Measurements from ENCODE around the gene MAP3K20.

MAP3K20 gene

DNA sequence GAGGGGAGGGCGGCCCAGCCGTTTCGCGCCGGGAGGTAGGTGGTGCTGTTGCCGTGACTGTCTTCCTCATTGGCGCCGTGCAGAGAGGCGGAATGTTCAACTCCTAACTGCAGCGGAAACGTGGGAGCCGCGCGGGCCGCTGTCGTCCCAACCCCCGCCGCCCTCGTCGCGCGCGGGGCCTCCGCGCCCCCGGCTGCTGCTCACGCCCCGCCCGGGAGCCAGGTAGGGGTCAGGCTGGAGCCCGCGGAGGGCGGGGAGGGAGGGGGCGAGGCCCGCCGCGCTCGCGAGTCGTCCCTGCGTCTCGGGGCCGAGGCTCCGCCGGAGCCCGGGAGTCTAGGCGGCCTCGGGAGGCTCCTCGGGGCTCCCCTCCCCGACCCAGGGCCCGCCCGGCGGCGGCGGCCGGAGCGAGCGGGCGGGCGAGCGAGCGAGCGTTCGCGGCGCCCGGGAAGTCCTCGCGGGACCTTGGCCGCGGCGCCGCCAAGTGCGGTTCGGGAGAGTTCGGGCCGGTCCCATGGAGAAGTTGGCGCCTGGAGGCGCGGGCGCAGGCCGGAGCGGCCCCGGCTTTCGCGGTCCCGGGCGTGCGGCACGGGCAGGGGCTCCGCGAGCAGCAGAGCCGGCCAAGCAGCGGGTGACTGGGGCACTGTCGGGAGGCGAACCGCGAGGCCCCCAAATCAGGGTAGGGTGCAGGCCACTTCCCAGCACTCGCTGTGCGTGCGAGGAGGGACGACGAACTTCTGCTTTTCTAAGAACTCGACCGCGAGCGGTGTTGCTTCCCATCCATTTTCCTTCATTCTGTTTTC lies at the start of gene MAP3K20:
TSS of gene MAP3K20 (plus strand) at position 66 of the 800 bp plus-strand sequence. CDS start 15,186 bp downstream, outside the sequence.
- Histone ChIP-seq H3K27me3 (ENCODE audit: insufficient read depth, low read length, poor library complexity) (no peaks in the 10 kb centered on the region), H3K79me2 (ENCODE audit: insufficient read depth, low read length) (peaks cover 47% of the 10 kb centered on the region), H2AFZ (ENCODE audit: low read depth, low read length) (peak within 1 kb of the TSS; percentile 89), H3K36me3 (ENCODE audit: insufficient read depth, low read length) (no peaks in the 10 kb centered on the region), H3K4me1 (ENCODE audit: insufficient read depth, low read length) (peaks cover 27% of the 10 kb centered on the region), H3K4me2 (ENCODE audit: insufficient read depth, low read length) (peak within 1 kb of the TSS; percentile 84), H3K4me3 (ENCODE audit: low read depth in 1 of 2, low read length in 2 of 2) (peak within 1 kb of the TSS; percentile 64 to 72), H3K27ac (ENCODE audit: low read length) (peak within 1 kb of the TSS; percentile 76), H3K9ac (ENCODE audit: low read depth, low read length) (peak within 1 kb of the TSS; percentile 83), H4K20me1 (ENCODE audit: insufficient read depth, low read length) (peaks cover 15% of the 10 kb centered on the region; the same call in 1 of the 2 replicates), H3K9me3 (ENCODE audit: insufficient read depth, low read length, severe bottlenecking) (no peaks in the 10 kb centered on the region)
- no peak for TF ChIP-seq EZH2 (IDR thresholded peaks at IDR 0.05; ENCODE audit: borderline replicate concordance, low read depth, low read length, severe bottlenecking)
- TF ChIP-seq, protein P1, sequence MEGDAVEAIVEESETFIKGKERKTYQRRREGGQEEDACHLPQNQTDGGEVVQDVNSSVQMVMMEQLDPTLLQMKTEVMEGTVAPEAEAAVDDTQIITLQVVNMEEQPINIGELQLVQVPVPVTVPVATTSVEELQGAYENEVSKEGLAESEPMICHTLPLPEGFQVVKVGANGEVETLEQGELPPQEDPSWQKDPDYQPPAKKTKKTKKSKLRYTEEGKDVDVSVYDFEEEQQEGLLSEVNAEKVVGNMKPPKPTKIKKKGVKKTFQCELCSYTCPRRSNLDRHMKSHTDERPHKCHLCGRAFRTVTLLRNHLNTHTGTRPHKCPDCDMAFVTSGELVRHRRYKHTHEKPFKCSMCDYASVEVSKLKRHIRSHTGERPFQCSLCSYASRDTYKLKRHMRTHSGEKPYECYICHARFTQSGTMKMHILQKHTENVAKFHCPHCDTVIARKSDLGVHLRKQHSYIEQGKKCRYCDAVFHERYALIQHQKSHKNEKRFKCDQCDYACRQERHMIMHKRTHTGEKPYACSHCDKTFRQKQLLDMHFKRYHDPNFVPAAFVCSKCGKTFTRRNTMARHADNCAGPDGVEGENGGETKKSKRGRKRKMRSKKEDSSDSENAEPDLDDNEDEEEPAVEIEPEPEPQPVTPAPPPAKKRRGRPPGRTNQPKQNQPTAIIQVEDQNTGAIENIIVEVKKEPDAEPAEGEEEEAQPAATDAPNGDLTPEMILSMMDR (IDR thresholded peaks at IDR 0.05; ENCODE audit: borderline replicate concordance, extremely low read depth, low read length, poor library complexity, severe bottlenecking): peak; percentile 66
- peak; percentile 71 for DNase-seq
- ATAC-seq (ENCODE audit: insufficient read depth, low read depth): peak; percentile 83

DNA sequence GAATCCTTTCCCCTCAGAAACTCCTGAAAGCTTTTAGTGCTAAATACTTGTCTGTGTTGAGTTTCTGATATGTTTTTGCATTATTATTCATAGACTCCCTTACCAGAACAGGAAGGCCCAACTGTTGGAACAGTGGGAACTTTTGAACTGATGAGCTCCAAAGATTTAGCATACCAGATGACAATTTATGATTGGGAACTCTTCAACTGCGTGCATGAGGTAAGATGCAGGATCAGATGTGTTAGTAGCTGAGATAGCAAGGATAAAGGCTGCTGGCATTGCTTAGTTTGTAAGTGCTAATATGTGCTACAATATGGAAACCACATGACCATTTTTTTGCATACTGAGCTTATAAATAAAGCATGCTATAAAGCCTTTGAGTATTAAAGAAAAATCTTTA lies 49.2 kb upstream of the MAP3K20 start:
- ATAC-seq (ENCODE audit: insufficient read depth, low read depth): no peak
- Histone ChIP-seq H3K27me3 (ENCODE audit: insufficient read depth, low read length, poor library complexity) (no peaks in the 10 kb centered on the region), H3K27ac (ENCODE audit: low read length) (no peak overlapping the region), H3K4me2 (ENCODE audit: insufficient read depth, low read length) (no peak overlapping the region), H2AFZ (ENCODE audit: low read depth, low read length) (no peak overlapping the region), H3K36me3 (ENCODE audit: insufficient read depth, low read length) (no peaks in the 10 kb centered on the region), H3K9ac (ENCODE audit: low read depth, low read length) (no peak overlapping the region), H4K20me1 (ENCODE audit: insufficient read depth, low read length) (no peaks in the 10 kb centered on the region), H3K4me1 (ENCODE audit: insufficient read depth, low read length) (no peaks in the 10 kb centered on the region), H3K4me3 (ENCODE audit: low read depth in 1 of 2, low read length in 2 of 2) (no peak overlapping the region), H3K79me2 (ENCODE audit: insufficient read depth, low read length) (no peaks in the 10 kb centered on the region), H3K9me3 (ENCODE audit: insufficient read depth, low read length, severe bottlenecking) (no peaks in the 10 kb centered on the region)
- TF ChIP-seq, protein P1 (IDR thresholded peaks at IDR 0.05; ENCODE audit: borderline replicate concordance, extremely low read depth, low read length, poor library complexity, severe bottlenecking): no peak
- TF ChIP-seq EZH2 (IDR thresholded peaks at IDR 0.05; ENCODE audit: borderline replicate concordance, low read depth, low read length, severe bottlenecking): no peak
- DNase-seq: no peak

DNA sequence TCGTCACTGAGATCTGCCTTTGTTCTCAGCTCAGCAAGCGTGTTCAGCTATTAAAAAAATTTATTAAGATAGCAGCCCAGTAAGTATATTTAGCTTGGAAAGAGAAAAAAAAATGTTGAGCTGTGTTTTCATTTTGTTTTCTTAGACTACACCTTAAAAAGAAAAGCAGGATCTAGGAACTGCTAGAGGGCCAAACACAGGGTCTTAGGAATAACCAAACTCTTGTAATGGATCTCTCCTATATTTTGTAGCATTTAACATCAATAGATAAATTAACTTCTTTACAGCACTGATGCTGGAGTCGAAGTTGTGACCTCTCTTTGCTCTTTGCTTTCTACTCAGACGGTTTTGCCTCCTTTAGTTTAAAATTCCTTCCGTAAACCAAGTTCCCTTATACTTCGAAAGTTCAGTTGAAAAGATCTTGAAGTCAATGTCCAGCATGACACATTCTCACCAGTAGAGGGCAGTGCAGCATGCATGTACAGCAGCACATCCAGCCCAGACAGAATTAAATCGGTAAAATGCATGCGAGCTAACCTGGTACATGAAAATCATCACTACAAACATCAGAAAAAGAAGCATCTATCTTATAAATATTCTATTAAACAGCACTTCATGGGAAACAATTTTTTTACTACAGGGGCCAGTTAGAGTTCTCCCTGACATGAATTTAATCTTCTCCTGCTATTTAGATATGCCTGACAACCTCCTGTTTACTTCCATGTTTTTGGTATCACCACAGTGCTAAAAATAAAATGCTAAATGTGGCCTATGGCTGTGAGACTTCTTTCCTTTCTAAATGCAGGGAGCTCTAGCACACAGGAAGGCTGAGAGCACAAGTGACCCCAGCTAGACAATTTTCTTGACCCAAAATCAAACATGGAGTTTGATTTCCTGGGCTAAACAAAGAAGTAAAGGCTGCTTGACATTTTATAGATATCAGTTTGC lies 48.2 kb upstream of the MAP3K20 start:
- TF ChIP-seq, protein P1 (IDR thresholded peaks at IDR 0.05; ENCODE audit: borderline replicate concordance, extremely low read depth, low read length, poor library complexity, severe bottlenecking): peak; percentile 94
- no peak for TF ChIP-seq EZH2 (IDR thresholded peaks at IDR 0.05; ENCODE audit: borderline replicate concordance, low read depth, low read length, severe bottlenecking)
- peak; percentile 75 for DNase-seq
- no peaks in the 10 kb centered on the region for H3K79me2 ChIP-seq (ENCODE audit: insufficient read depth, low read length)
- no peak overlapping the region for H3K4me3 ChIP-seq (ENCODE audit: low read depth in 1 of 2, low read length in 2 of 2)
- no peak overlapping the region for H3K9ac ChIP-seq (ENCODE audit: low read depth, low read length)
- no peaks in the 10 kb centered on the region for H4K20me1 ChIP-seq (ENCODE audit: insufficient read depth, low read length)
- ATAC-seq (ENCODE audit: insufficient read depth, low read depth): peak; percentile 92
- H3K36me3 ChIP-seq (ENCODE audit: insufficient read depth, low read length): no peaks in the 10 kb centered on the region
- no peaks in the 10 kb centered on the region for H3K4me1 ChIP-seq (ENCODE audit: insufficient read depth, low read length)
- no peak overlapping the region for H2AFZ ChIP-seq (ENCODE audit: low read depth, low read length)
- no peak overlapping the region for H3K27ac ChIP-seq (ENCODE audit: low read length)
- H3K9me3 ChIP-seq (ENCODE audit: insufficient read depth, low read length, severe bottlenecking): no peaks in the 10 kb centered on the region
- H3K4me2 ChIP-seq (ENCODE audit: insufficient read depth, low read length): no peak overlapping the region
- no peaks in the 10 kb centered on the region for H3K27me3 ChIP-seq (ENCODE audit: insufficient read depth, low read length, poor library complexity)

Measured in DND-41 (cell line).